GM18499 (cell line): ENCODE measurements around the gene FABP2.
"Not testable (repeated sequence)": the region's sequence is repeated elsewhere in the genome, so short reads cannot be mapped to it uniquely, and the experiment has no call there.

ENCODE experiments used
- ATAC-seq: cut with Tn5 transposase; IDR thresholded peaks from one replicate; pipeline ENCODE4 v1.9.1; 2021; ENCODE audit warnings: moderate number of reproducible peaks; ENCODE audit not compliant: insufficient read depth, unreplicated experiment

Gene FABP2

GRCh38 chr4:119314356-119314755, 7.6 kb downstream of the FABP2 start:
- peak; percentile 67 for ATAC-seq

GRCh38 chr4:119313237-119313636, 8.7 kb downstream of the FABP2 start:
- ATAC-seq, result no peak

GRCh38 chr4:119310826-119311225, 11.1 kb downstream of the FABP2 start:
- no peak for ATAC-seq

GRCh38 chr4:119307606-119308005, 14.3 kb downstream of the FABP2 start:
- ATAC-seq, result no peak

- no peak for ATAC-seq
Measured at GRCh38 chr4:119304431-119304830, 17.5 kb downstream of the FABP2 start.

- ATAC-seq, result no peak
Measured at GRCh38 chr4:119303587-119304305, 18.2 kb downstream of the FABP2 start.

- ATAC-seq, result no peak
Measured at GRCh38 chr4:119302073-119302832, 19.7 kb downstream of the FABP2 start.

- peak; percentile 91 for ATAC-seq
Measured at GRCh38 chr4:119300101-119300978, 21.6 kb downstream of the FABP2 start.

- ATAC-seq, result peak; percentile 45
Measured at GRCh38 chr4:119299741-119300100, 22.2 kb downstream of the FABP2 start.

GRCh38 chr4:119299260-119299671, 22.7 kb downstream of the FABP2 start:
- ATAC-seq, result no peak

GRCh38 chr4:119297795-119298194, 24.1 kb downstream of the FABP2 start:
- ATAC-seq, result no peak

- ATAC-seq, result no peak
Measured at GRCh38 chr4:119296356-119296755, 25.6 kb downstream of the FABP2 start.

GRCh38 chr4:119290598-119290997, 31.3 kb downstream of the FABP2 start:
- no peak for ATAC-seq

GRCh38 chr4:119289313-119289712, 32.6 kb downstream of the FABP2 start:
- no peak for ATAC-seq

GRCh38 chr4:119286377-119287002, 35.4 kb downstream of the FABP2 start:
- ATAC-seq, result no peak

GRCh38 chr4:119284876-119285780, 36.8 kb downstream of the FABP2 start:
- peak; percentile 59 for ATAC-seq

- ATAC-seq, result no peak
Measured at GRCh38 chr4:119281393-119281792, 40.5 kb downstream of the FABP2 start.

- ATAC-seq, result not testable (repeated sequence)
Measured at GRCh38 chr4:119279945-119280344, 42.0 kb downstream of the FABP2 start.

GRCh38 chr4:119279541-119279940, 42.4 kb downstream of the FABP2 start:
- not testable (repeated sequence) for ATAC-seq
